Astrocyte of the cerebellum (primary cell): ENCODE data around the gene KIF16B.
"Not testable (repeated sequence)": the region's sequence is repeated elsewhere in the genome, so short reads cannot be mapped to it uniquely, and the experiment has no call there.

Experiments used
- DNase-seq: peaks from one replicate; pipeline ENCODE4 v3.0.0-alpha.2; 2011; ENCODE audit warnings: low read depth
- H3K4me3 ChIP-seq: 2 replicates; pipeline ENCODE4 v1.5.1; 2011; ENCODE audit warnings: mild to moderate bottlenecking, low read depth, low read length, moderate library complexity
- in situ Hi-C: cut with HindIII; loops from 2 replicates; pipeline ENCODE4 v1.10.0; 2017; ENCODE audit warnings: low sequenced_read_pairs
- TF ChIP-seq, protein P1 (sequence below): IDR thresholded peaks from 2 replicates; pipeline ENCODE4 v1.5.1; 2012; ENCODE audit warnings: low read length, low read depth, moderate library complexity, mild to moderate bottlenecking; ENCODE audit errors: missing control alignments

KIF16B gene

DNA sequence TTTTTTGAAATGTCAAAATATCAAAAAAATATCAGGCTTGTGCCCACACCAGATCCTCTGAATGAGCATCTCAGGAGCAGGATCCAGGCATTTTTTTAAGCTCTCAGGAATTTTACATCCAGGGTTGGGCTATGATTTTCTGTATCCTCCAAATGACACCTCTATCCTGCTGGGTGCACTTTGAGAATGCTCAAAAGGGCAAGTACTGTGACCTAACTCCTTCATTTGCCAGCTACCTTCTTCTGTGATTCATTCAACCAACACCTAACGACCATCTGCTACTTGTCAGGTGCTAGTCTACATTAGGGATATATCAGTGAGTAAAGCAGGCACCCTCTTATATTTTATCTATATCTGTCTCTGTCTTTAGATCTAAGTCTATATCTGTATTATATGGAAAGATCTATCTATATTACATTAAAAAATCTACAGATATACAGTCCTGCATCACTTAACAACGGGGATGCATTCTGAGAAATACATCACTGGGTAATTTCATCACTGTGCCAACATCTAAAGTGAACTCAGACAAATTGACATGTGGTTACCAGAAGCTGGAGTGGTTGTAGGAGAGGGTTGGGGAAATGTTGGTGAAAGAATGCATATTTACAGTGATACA, 131.6 kb downstream of the KIF16B start:
- TF ChIP-seq, protein P1, sequence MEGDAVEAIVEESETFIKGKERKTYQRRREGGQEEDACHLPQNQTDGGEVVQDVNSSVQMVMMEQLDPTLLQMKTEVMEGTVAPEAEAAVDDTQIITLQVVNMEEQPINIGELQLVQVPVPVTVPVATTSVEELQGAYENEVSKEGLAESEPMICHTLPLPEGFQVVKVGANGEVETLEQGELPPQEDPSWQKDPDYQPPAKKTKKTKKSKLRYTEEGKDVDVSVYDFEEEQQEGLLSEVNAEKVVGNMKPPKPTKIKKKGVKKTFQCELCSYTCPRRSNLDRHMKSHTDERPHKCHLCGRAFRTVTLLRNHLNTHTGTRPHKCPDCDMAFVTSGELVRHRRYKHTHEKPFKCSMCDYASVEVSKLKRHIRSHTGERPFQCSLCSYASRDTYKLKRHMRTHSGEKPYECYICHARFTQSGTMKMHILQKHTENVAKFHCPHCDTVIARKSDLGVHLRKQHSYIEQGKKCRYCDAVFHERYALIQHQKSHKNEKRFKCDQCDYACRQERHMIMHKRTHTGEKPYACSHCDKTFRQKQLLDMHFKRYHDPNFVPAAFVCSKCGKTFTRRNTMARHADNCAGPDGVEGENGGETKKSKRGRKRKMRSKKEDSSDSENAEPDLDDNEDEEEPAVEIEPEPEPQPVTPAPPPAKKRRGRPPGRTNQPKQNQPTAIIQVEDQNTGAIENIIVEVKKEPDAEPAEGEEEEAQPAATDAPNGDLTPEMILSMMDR, result no peak
- DNase-seq, result no peak
- no peak overlapping the region for H3K4me3 ChIP-seq
- in situ Hi-C loops, result loop anchor here (5.0 kb wide), 1 partner anchor 44 kb away; no protein-coding TSS in a partner anchor

GRCh38 chr20:16440686-16441085, 132.6 kb downstream of the KIF16B start:
- TF ChIP-seq, protein P1, result no peak
- in situ Hi-C loops, result loop anchor here (5.0 kb wide), 1 partner anchor 43 kb away; no protein-coding TSS in a partner anchor
- DNase-seq, result no peak
- H3K4me3 ChIP-seq, result no peak overlapping the region

GRCh38 chr20:16439540-16439939, 133.7 kb downstream of the KIF16B start:
- in situ Hi-C loops, H3K4me3 ChIP-seq: not testable (repeated sequence)

GRCh38 chr20:16438100-16438499, 135.1 kb downstream of the KIF16B start:
- TF ChIP-seq, protein P1, result no peak
- no peak overlapping the region for H3K4me3 ChIP-seq
- no peak for DNase-seq
- in situ Hi-C loops, result no loop called here

More at GRCh38 chr20:16439540-16439939, 133.7 kb downstream of the KIF16B start:
- not testable (repeated sequence) for DNase-seq

GRCh38 chr20:16437387-16437996, 135.8 kb downstream of the KIF16B start:
- DNase-seq, result no peak

GRCh38 chr20:16434062-16434664, 139.1 kb downstream of the KIF16B start:
- in situ Hi-C loops, result no loop called here
- no peak overlapping the region for H3K4me3 ChIP-seq
- no peak for DNase-seq
- TF ChIP-seq, protein P1, result peak; percentile 62

More at GRCh38 chr20:16437387-16437996, 135.8 kb downstream of the KIF16B start:
- TF ChIP-seq, protein P1, result no peak
- H3K4me3 ChIP-seq, result no peak overlapping the region
- in situ Hi-C loops, result no loop called here

GRCh38 chr20:16433293-16433580, 140.0 kb downstream of the KIF16B start:
- TF ChIP-seq, protein P1, result no peak
- in situ Hi-C loops, result no loop called here
- DNase-seq, result no peak
- no peak overlapping the region for H3K4me3 ChIP-seq
